ENCODE measurements around the gene PAF1.

- TF ChIP-seq POLR2A (IDR thresholded peaks at IDR 0.05) (no peak), CTCF (IDR thresholded peaks at IDR 0.05) (no peak)
Observed at GRCh38 chr19:39347332-39348164, 43.4 kb downstream of the PAF1 start.

Data from uterus (tissue), 2 donors.